H1 (cell line): ENCODE measurements around the gene GULP1. TPM values are rescaled to one million over a fixed set of nuclear protein-coding genes. Genes with fewer than 3 reads are reported as not detected.

Experiments
- CTCF ChIA-PET: fragments of 300-600 bp; sonication (Branson Sonifier 250); formaldehyde crosslinking; loops from one replicate; lab custom pipeline; 2021; ENCODE audit not compliant: partially characterized antibody; lab: Charles Lee
- POLR2A ChIA-PET: fragments of 300-600 bp; sonication (Branson Sonifier 250); formaldehyde crosslinking; loops from one replicate; lab custom pipeline; 2021; ENCODE audit warnings: inconsistent platforms; ENCODE audit not compliant: partially characterized antibody; lab: Charles Lee
- DNase-seq, 2 experiments: peaks; one replicate each; pipeline versions ENCODE4 v3.0.0 to v3.0.0-alpha.2; 2010 to 2022; ENCODE audit warnings: low spot score in 2 of 2, low read depth in 1 of 2, mixed read lengths in 1 of 2
- FAIRE-seq: peaks from 2 replicates; lab custom pipeline; 2011; peaks lifted over from hg19 to GRCh38; lab: Jason Lieb, UNC
- H2AFZ ChIP-seq: 2 replicates; pipeline ENCODE4 v1.8.1; 2012; ENCODE audit warnings: low read length, inconsistent platforms
- H2AK5ac ChIP-seq: 2 replicates; pipeline ENCODE4 v1.6.1; 2013; ENCODE audit warnings: low read depth, low read length
- H2BK120ac ChIP-seq: replicated peaks from 2 replicates; pipeline ENCODE3; 2013; ENCODE audit warnings: low read depth, low read length, inconsistent platforms
- H2BK12ac ChIP-seq: 2 replicates; pipeline ENCODE4 v1.6.1; 2013; ENCODE audit warnings: low read depth, low read length
- H2BK15ac ChIP-seq: 2 replicates; pipeline ENCODE4 v1.6.1; 2013; ENCODE audit warnings: low read length
- H2BK20ac ChIP-seq: 2 replicates; pipeline ENCODE4 v1.6.1; 2013; ENCODE audit warnings: low read length
- H2BK5ac ChIP-seq: 2 replicates; pipeline ENCODE4 v1.6.1; 2013; ENCODE audit warnings: low read depth, low read length
- H3K14ac ChIP-seq: 2 replicates; pipeline ENCODE4 v1.6.1; 2013; ENCODE audit warnings: inconsistent platforms; ENCODE audit not compliant: insufficient read length
- H3K18ac ChIP-seq: 2 replicates; pipeline ENCODE4 v1.6.1; 2013; ENCODE audit warnings: low read length; ENCODE audit errors: extremely low read depth
- H3K23ac ChIP-seq: 2 replicates; pipeline ENCODE4 v1.6.1; 2013; ENCODE audit warnings: inconsistent platforms; ENCODE audit not compliant: insufficient read length
- H3K23me2 ChIP-seq: 2 replicates; pipeline ENCODE4 v1.6.1; 2013; ENCODE audit warnings: low read depth, low read length
- H3K27ac ChIP-seq: 2 replicates; pipeline ENCODE4 v1.6.1; 2011; ENCODE audit warnings: low read depth, low read length, inconsistent platforms
- H3K27me3 ChIP-seq, 4 experiments: replicated peaks in 1 of 4; 1 replicate in 1 of 4; 2 replicates in 3 of 4; pipeline versions ENCODE4 v1.6.1 to v1.8.1; 2011 to 2013; ENCODE audit warnings: low read length in 3 of 4, mild to moderate bottlenecking in 3 of 4, inconsistent platforms in 2 of 4, mixed read lengths in 2 of 4, moderate library complexity in 1 of 4; ENCODE audit not compliant: control insufficient read depth in 3 of 4, insufficient read depth in 3 of 4; ENCODE audit errors: extremely low read depth in 1 of 4
- H3K36me3 ChIP-seq, 4 experiments: 2 replicates each; pipeline versions ENCODE4 v1.6.1 to v1.8.1; 2011 to 2013; ENCODE audit warnings: mild to moderate bottlenecking in 4 of 4, low read length in 3 of 4, moderate library complexity in 2 of 4, control low read depth in 1 of 4, inconsistent platforms in 1 of 4; ENCODE audit not compliant: insufficient read depth in 4 of 4, control insufficient read depth in 2 of 4
- H3K4ac ChIP-seq: replicated peaks from 2 replicates; pipeline ENCODE3; 2013; ENCODE audit warnings: low read length, low read depth, mixed read lengths, inconsistent platforms; ENCODE audit not compliant: insufficient read length
- H3K4me1 ChIP-seq, 4 experiments: replicated peaks in 1 of 4; 1 replicate in 1 of 4; 2 replicates in 3 of 4; pipeline versions ENCODE4 v1.6.1 to v1.8.1; 2011 to 2013; ENCODE audit warnings: low read length in 3 of 4, inconsistent platforms in 2 of 4, mixed read lengths in 1 of 4; ENCODE audit not compliant: insufficient read depth in 4 of 4, control insufficient read depth in 3 of 4
- H3K4me2 ChIP-seq, 2 experiments: 2 replicates each; pipeline versions ENCODE4 v1.6.1 to v1.8.1; 2011 to 2013; ENCODE audit warnings: low read depth in 2 of 2, low read length in 2 of 2, control low read depth in 1 of 2, inconsistent platforms in 1 of 2, mild to moderate bottlenecking in 1 of 2; ENCODE audit not compliant: insufficient read depth in 1 of 2
- H3K4me3 ChIP-seq, 4 experiments: fragments of 200-600, 300-600 bp in 1 of 4; sonication (generic), shearing (Covaris generic), sonication (Bioruptor Twin) in 1 of 4; 2 replicates each; pipeline versions ENCODE4 v1.5.1 to v1.8.1; 2011 to 2016; ENCODE audit warnings: low read length in 4 of 4, low read depth in 3 of 4, control low read depth in 2 of 4, inconsistent platforms in 2 of 4, mild to moderate bottlenecking in 2 of 4, mixed read lengths in 1 of 4, moderate library complexity in 1 of 4; ENCODE audit not compliant: insufficient read depth in 2 of 4; ENCODE audit errors: extremely low read depth in 1 of 4
- H3K56ac ChIP-seq: replicated peaks from 2 replicates; pipeline ENCODE3; 2013; ENCODE audit warnings: low read depth, mild to moderate bottlenecking, mixed read lengths, low read length, inconsistent platforms; ENCODE audit not compliant: insufficient read length
- H3K79me1 ChIP-seq: 2 replicates; pipeline ENCODE4 v1.6.1; 2013; ENCODE audit warnings: low read depth, low read length, control low read depth
- H3K79me2 ChIP-seq, 2 experiments: 2 replicates each; pipeline versions ENCODE4 v1.6.1 to v1.8.1; 2012 to 2013; ENCODE audit warnings: low read length in 2 of 2, mild to moderate bottlenecking in 2 of 2, inconsistent platforms in 1 of 2; ENCODE audit not compliant: insufficient read depth in 2 of 2, control insufficient read depth in 1 of 2
- H3K9ac ChIP-seq, 4 experiments: replicated peaks in 1 of 4; 1 replicate in 1 of 4; 2 replicates in 3 of 4; pipeline versions ENCODE4 v1.6.1 to v1.8.1; 2011 to 2013; ENCODE audit warnings: low read depth in 3 of 4, low read length in 3 of 4, control low read depth in 2 of 4, mild to moderate bottlenecking in 2 of 4, moderate library complexity in 2 of 4, inconsistent platforms in 1 of 4; ENCODE audit errors: extremely low read depth in 1 of 4
- H3K9me3 ChIP-seq, 2 experiments: 2 replicates each; pipeline versions ENCODE4 v1.6.1 to v1.8.1; 2012 to 2013; ENCODE audit warnings: mild to moderate bottlenecking in 2 of 2, moderate library complexity in 2 of 2, control low read depth in 1 of 2, inconsistent platforms in 1 of 2, low read depth in 1 of 2, low read length in 1 of 2, mixed read lengths in 1 of 2; ENCODE audit not compliant: insufficient read depth in 2 of 2
- H4K20me1 ChIP-seq, 2 experiments: replicated peaks in 1 of 2; 2 replicates each; pipeline versions ENCODE3 to v1.8.1; 2011 to 2013; ENCODE audit warnings: inconsistent platforms in 2 of 2, low read length in 2 of 2, mild to moderate bottlenecking in 1 of 2; ENCODE audit not compliant: insufficient read depth in 2 of 2, control insufficient read depth in 1 of 2
- H4K5ac ChIP-seq: 2 replicates; pipeline ENCODE4 v1.6.1; 2013; ENCODE audit warnings: low read length, low read depth, mixed read lengths, inconsistent platforms; ENCODE audit not compliant: insufficient read length
- H4K8ac ChIP-seq: 2 replicates; pipeline ENCODE4 v1.8.0; 2013; ENCODE audit warnings: mild to moderate bottlenecking, moderate library complexity, low read length, inconsistent platforms; ENCODE audit not compliant: insufficient read depth; ENCODE audit errors: extremely low read depth
- H4K91ac ChIP-seq: replicated peaks from 2 replicates; pipeline ENCODE3; 2013; ENCODE audit warnings: low read length, mixed read lengths, inconsistent platforms; ENCODE audit not compliant: insufficient read length
- CBX5 ChIP-seq: fragments of 300-800, 300-1000 bp; sonication (generic); IDR thresholded peaks from 2 replicates; pipeline ENCODE4 v1.7.1; 2016; ENCODE audit warnings: antibody characterized with exemption, low read length, low read depth
- EP300 ChIP-seq, 2 experiments: IDR thresholded peaks; 1 replicate in 1 of 2; 2 replicates in 1 of 2; pipeline ENCODE4 v1.6.1; 2011 to 2012; ENCODE audit warnings: low read depth in 2 of 2, low read length in 2 of 2, mild to moderate bottlenecking in 2 of 2, borderline replicate concordance in 1 of 2, inconsistent platforms in 1 of 2, moderate library complexity in 1 of 2
- TCF12 ChIP-seq: IDR thresholded peaks from 2 replicates; pipeline ENCODE4 v1.6.1; 2011; ENCODE audit warnings: low read depth, mild to moderate bottlenecking, low read length
- WGBS, 2 experiments: shearing (Covaris generic) in 1 of 2; methylation state at CpG; one replicate each; pipeline versions ENCODE4 v1.1.6 to v1.1.7; 2013 to 2015; ENCODE audit warnings: low lambda C conversion rate in 2 of 2, mixed read lengths in 2 of 2, inconsistent platforms in 1 of 2, low coverage in 1 of 2, missing lambda C conversion rate in 1 of 2; ENCODE audit not compliant: insufficient replicate concordance in 2 of 2, insufficient coverage in 1 of 2, insufficient read length in 1 of 2; ENCODE audit errors: extremely low coverage in 1 of 2, missing lambda C conversion rate in 1 of 2; 5-methylcytosine and 5-hydroxymethylcytosine counted together
- polyA plus RNA-seq, 7 experiments: library from polyadenylated mRNA; depleted of rRNA in 3 of 7; stranded (reverse) in 5 of 7; unstranded in 2 of 7; fragments of >200 nt in 5 of 7; fragments of 200-250 nt in 2 of 7; gene quantifications; 1 replicate in 5 of 7; 2 replicates in 1 of 7; 4 replicates in 1 of 7; pipeline versions ENCODE4 v1.2.1 to v1.2.3, GENCODE V29; 2011 to 2013; ENCODE audit warnings: missing spikeins in 2 of 7, mixed read lengths in 2 of 7
- total RNA-seq: library from RNA; stranded (reverse); fragmentation: NEBNext Ultra II Directional; extraction: Animal tissue kit (Norgen Biotek cat#: 25700); gene quantifications from 2 replicates; pipeline ENCODE4 v1.2.1, GENCODE V29; 2021

The GULP1 gene
- total and polyA plus RNA-seq, 2 of the 8 experiments (the other 6 are each of a cell fraction or from before 2014, with no cell fraction given): 69.7 to 139 TPM

DNA sequence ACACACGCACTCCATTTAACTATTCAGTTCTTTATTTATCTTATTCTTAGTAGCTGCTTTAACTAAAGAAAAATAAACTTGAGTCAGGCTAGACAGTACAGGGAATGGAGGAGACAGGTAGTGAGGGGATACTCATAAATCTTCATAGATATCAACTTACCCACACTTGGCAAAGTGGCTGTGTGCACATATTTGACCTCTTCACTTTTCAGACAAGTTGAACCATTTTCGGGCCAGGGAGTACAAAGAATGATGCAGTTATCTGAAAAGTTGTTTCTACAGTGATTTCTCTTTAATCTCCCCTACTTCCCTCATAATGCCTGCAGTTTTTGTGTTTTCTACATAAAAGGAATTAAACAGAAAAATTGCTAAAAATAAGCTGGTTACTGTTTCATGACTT is 307.5 kb downstream of the GULP1 start:
- no peak for DNase-seq
- Histone ChIP-seq H3K23me2 (no peaks in the 10 kb centered on the region; the same call in 1 of the 2 replicates), H3K4me3 (no peak overlapping the region), H3K27ac (no peak overlapping the region), H2AK5ac (no peak overlapping the region), H3K79me2 (no peaks in the 10 kb centered on the region), H3K9me3 (no peaks in the 10 kb centered on the region), H3K14ac (no peak overlapping the region), H2AFZ (no peak overlapping the region), H4K20me1 (no peaks in the 10 kb centered on the region), H3K9ac (no peak overlapping the region), H4K91ac (no peak overlapping the region), H3K36me3 (peaks cover 0 to 13% (median under 1%) of the 10 kb centered on the region in 4 experiments; a peak in 2 of 8 replicates), H4K5ac (no peak overlapping the region), H3K23ac (no peak overlapping the region), H2BK5ac (no peak overlapping the region), H2BK15ac (no peak overlapping the region), H3K56ac (no peak overlapping the region), H3K27me3 (no peaks in the 10 kb centered on the region), H3K18ac (no peak overlapping the region), H3K4ac (no peak overlapping the region), H2BK12ac (no peak overlapping the region), H4K8ac (no peak overlapping the region), H3K4me2 (no peak overlapping the region), H3K79me1 (no peaks in the 10 kb centered on the region), H2BK120ac (no peak overlapping the region), H2BK20ac (no peak overlapping the region), H3K4me1 (peaks cover 0 to 3% (median 0%) of the 10 kb centered on the region in 4 experiments; a peak in 2 of 7 replicates)
- POLR2A ChIA-PET: no interaction called here
- CTCF ChIA-PET: interaction anchor here (1.3 kb wide), 1 partner anchor 14 kb away, joined by 3 read pairs; no protein-coding TSS in a partner anchor
- TF ChIP-seq CBX5 (no peak), EP300 (IDR thresholded peaks at IDR 0.05; ENCODE audit: borderline replicate concordance in 1 of 2, low read depth in 2 of 2, low read length in 2 of 2) (no peak), TCF12 (no peak)
- 86 to 100% methylated on average over 1 to 2 of the region's 2 CpGs for WGBS, 2 experiments
- no peak for FAIRE-seq
